HepG2 (cell line): Measurements from ENCODE around the gene PDE4D.

Experiments
- CC2D1A ChIP-seq: sonication (generic); formaldehyde crosslinking; IDR thresholded peaks from 2 replicates; pipeline ENCODE4 v1.8.1; 2023; ENCODE audit warnings: mild to moderate bottlenecking, missing genetic modification reagents
- REPIN1 ChIP-seq: sonication (generic); formaldehyde crosslinking; IDR thresholded peaks from 2 replicates; pipeline ENCODE4 v1.8.0; 2022; ENCODE audit warnings: missing genetic modification reagents, low read depth, mild to moderate bottlenecking, borderline replicate concordance

GRCh38 chr5:59268756-59269415 is 624.6 kb downstream of the PDE4D start:
- no peak for TF ChIP-seq REPIN1 (CRISPR knock-in tag)
- no peak for TF ChIP-seq CC2D1A
